Endodermal cell (in vitro differentiated cells): ENCODE measurements around the gene ATP2B3. TPM values are rescaled to one million over a fixed set of nuclear protein-coding genes. Genes with fewer than 3 reads are reported as not detected.

Experiments used
- DNase-seq: peaks from one replicate; pipeline ENCODE4 v3.0.0-alpha.2; 2017
- H3K27ac ChIP-seq: 2 replicates; pipeline ENCODE4 v1.5.1; 2013; ENCODE audit warnings: mild to moderate bottlenecking, low read depth, low read length, moderate library complexity
- H3K27me3 ChIP-seq: 2 replicates; pipeline ENCODE4 v1.6.1; 2013; ENCODE audit warnings: mild to moderate bottlenecking, low read length, moderate library complexity; ENCODE audit not compliant: insufficient read depth, control insufficient read depth, poor library complexity, severe bottlenecking
- H3K36me3 ChIP-seq: 2 replicates; pipeline ENCODE4 v1.7.0; 2013; ENCODE audit warnings: mild to moderate bottlenecking, low read length, moderate library complexity; ENCODE audit not compliant: control insufficient read depth, insufficient read depth
- H3K4me1 ChIP-seq: one replicate; pipeline ENCODE4 v1.7.0; 2013; ENCODE audit warnings: low read length; ENCODE audit not compliant: control insufficient read depth, insufficient read depth
- H3K4me3 ChIP-seq: 2 replicates; pipeline ENCODE4 v1.5.1; 2013; ENCODE audit warnings: mild to moderate bottlenecking, low read length, moderate library complexity
- H3K9ac ChIP-seq: 2 replicates; pipeline ENCODE4 v1.6.1; 2013; ENCODE audit warnings: mild to moderate bottlenecking, low read length, moderate library complexity; ENCODE audit not compliant: poor library complexity, severe bottlenecking; ENCODE audit errors: extremely low read depth
- H3K9me3 ChIP-seq: 2 replicates; pipeline ENCODE4 v1.6.1; 2013; ENCODE audit warnings: mild to moderate bottlenecking, low read length, moderate library complexity; ENCODE audit not compliant: control insufficient read depth
- H3K27ac Mint-ChIP-seq: 2 replicates; pipeline ENCODE4 v1.8.0; 2020; ENCODE audit warnings: mixed read lengths
- H3K27me3 Mint-ChIP-seq: 2 replicates; pipeline ENCODE4 v1.8.0; 2021; ENCODE audit warnings: mild to moderate bottlenecking, mixed read lengths; ENCODE audit not compliant: insufficient read depth
- H3K36me3 Mint-ChIP-seq: 2 replicates; pipeline ENCODE4 v1.8.0; 2020; ENCODE audit warnings: low read depth, mixed read lengths
- H3K4me1 Mint-ChIP-seq: 2 replicates; pipeline ENCODE4 v1.8.0; 2020; ENCODE audit warnings: mixed read lengths
- H3K4me3 Mint-ChIP-seq: 2 replicates; pipeline ENCODE4 v1.8.0; 2020; ENCODE audit warnings: mild to moderate bottlenecking, moderate library complexity, mixed read lengths
- H3K9me3 Mint-ChIP-seq: 2 replicates; pipeline ENCODE4 v1.8.0; 2020; ENCODE audit warnings: mild to moderate bottlenecking, mixed read lengths
- CTCF ChIP-seq: fragments of 200-600 bp; sonication (generic); conservative IDR thresholded peaks from 2 replicates; pipeline ENCODE4 v1.5.0; 2021; ENCODE audit warnings: antibody characterized with exemption, mild to moderate bottlenecking
- WGBS, 2 experiments: methylation state at CpG; one replicate each; pipeline versions ENCODE4 v1.1.5 to v1.1.7; 2013; ENCODE audit warnings: missing lambda C conversion rate in 2 of 2, mixed read lengths in 1 of 2; ENCODE audit not compliant: insufficient coverage in 1 of 2, insufficient read length in 1 of 2; 5-methylcytosine and 5-hydroxymethylcytosine counted together
- total RNA-seq, 2 donors: library from RNA; stranded (reverse); fragmentation: NEBNext Ultra II Directional in 1 of 2; extraction: Animal tissue kit (Norgen Biotek cat#: 25700) in 1 of 2; gene quantifications; 2 replicates in 1 of 2; 3 replicates in 1 of 2; pipeline ENCODE4 v1.2.1, GENCODE V29; 2021

Gene ATP2B3
- total RNA-seq, 2 donors from 2014 or later = not detected

GRCh38 chrX:153498453-153498852, 19.0 kb upstream of the ATP2B3 start:
- no peaks in the 10 kb centered on the region for H3K36me3 ChIP-seq
- H3K9ac ChIP-seq = no peak overlapping the region
- no peaks in the 10 kb centered on the region for H3K27me3 ChIP-seq
- WGBS, 2 experiments = 89% methylated on average over 7 of the region's 7 CpGs; no CpG with 5 or more reads in 1 of the 2 experiments
- no peak overlapping the region for H3K4me3 ChIP-seq
- no peak overlapping the region for H3K27ac ChIP-seq
- no peak for DNase-seq
- Mint-ChIP-seq H3K27ac (no peak overlapping the region), H3K36me3 (peaks cover 2% of the 10 kb centered on the region), H3K9me3 (peaks cover 35% of the 10 kb centered on the region), H3K4me3 (no peak overlapping the region), H3K4me1 (no peaks in the 10 kb centered on the region), H3K27me3 (no peaks in the 10 kb centered on the region)
- H3K4me1 ChIP-seq = no peaks in the 10 kb centered on the region
- TF ChIP-seq CTCF = no peak
- H3K9me3 ChIP-seq = no peaks in the 10 kb centered on the region

GRCh38 chrX:153499341-153499740, 18.1 kb upstream of the ATP2B3 start:
- WGBS, 2 experiments = 94% methylated on average over 15 of the region's 15 CpGs; no CpG with 5 or more reads in 1 of the 2 experiments
- TF ChIP-seq CTCF = no peak
- DNase-seq = no peak
- no peaks in the 10 kb centered on the region for H3K27me3 Mint-ChIP-seq
- Histone ChIP-seq H3K27ac (no peak overlapping the region), H3K4me1 (no peaks in the 10 kb centered on the region), H3K27me3 (no peaks in the 10 kb centered on the region), H3K9ac (no peak overlapping the region), H3K9me3 (no peaks in the 10 kb centered on the region), H3K4me3 (no peak overlapping the region), H3K36me3 (no peaks in the 10 kb centered on the region)
- H3K4me3 Mint-ChIP-seq = no peak overlapping the region
- peaks cover 2% of the 10 kb centered on the region for H3K36me3 Mint-ChIP-seq
- H3K9me3 Mint-ChIP-seq = peaks cover 28% of the 10 kb centered on the region
- H3K27ac Mint-ChIP-seq = no peak overlapping the region
- no peaks in the 10 kb centered on the region for H3K4me1 Mint-ChIP-seq

DNA sequence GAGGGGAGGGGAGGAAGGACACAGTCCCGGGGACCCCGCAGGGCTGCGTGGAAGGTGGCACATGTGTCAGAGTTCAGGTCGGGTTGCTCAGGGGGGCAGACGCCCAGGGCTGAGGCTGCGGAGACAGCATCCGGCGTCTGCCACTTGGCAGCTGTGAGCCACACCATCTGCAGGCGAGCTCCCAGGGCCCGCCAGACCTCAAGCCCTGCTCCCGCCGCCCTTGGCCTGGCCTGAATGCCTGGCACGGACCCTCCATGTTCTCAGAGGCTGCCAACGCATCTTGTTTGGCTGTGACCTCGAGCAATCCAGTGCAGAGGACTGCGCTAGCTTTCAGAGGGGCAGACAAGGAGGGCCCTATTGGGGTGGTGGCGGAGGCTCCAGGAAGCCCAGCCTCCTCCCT, 17.6 kb upstream of the ATP2B3 start:
- peaks cover 2% of the 10 kb centered on the region for H3K36me3 Mint-ChIP-seq

More for the DNA sequence above, 17.6 kb upstream of the ATP2B3 start:
- H3K4me3 Mint-ChIP-seq = no peak overlapping the region
- H3K4me1 Mint-ChIP-seq = no peaks in the 10 kb centered on the region
- H3K9me3 Mint-ChIP-seq = peaks cover 31% of the 10 kb centered on the region
- no peaks in the 10 kb centered on the region for H3K4me1 ChIP-seq
- TF ChIP-seq CTCF = no peak
- no peaks in the 10 kb centered on the region for H3K9me3 ChIP-seq
- H3K27ac ChIP-seq = no peak overlapping the region
- no peak overlapping the region for H3K4me3 ChIP-seq
- H3K36me3 ChIP-seq = no peaks in the 10 kb centered on the region
- H3K9ac ChIP-seq = no peak overlapping the region
- H3K27me3 ChIP-seq = no peaks in the 10 kb centered on the region
- no peak for DNase-seq
- WGBS, 2 experiments = 89 to 100% methylated on average over 1 to 17 of the region's 17 CpGs
- no peak overlapping the region for H3K27ac Mint-ChIP-seq
- H3K27me3 Mint-ChIP-seq = no peaks in the 10 kb centered on the region
